Keratinocyte (primary cell): ENCODE measurements around the gene UGT1A8. TPM values are rescaled to one million over a fixed set of nuclear protein-coding genes. Genes with fewer than 3 reads are reported as not detected.
A peak's percentile ranks its signal among the peaks of the same experiment; 100 is the strongest.
"Not testable (repeated sequence)": the region's sequence is repeated elsewhere in the genome, so short reads cannot be mapped to it uniquely, and the experiment has no call there.

Experiments
- DNase-seq: peaks from one replicate; pipeline ENCODE4 v3.0.0-alpha.2; 2011; ENCODE audit warnings: low read depth, missing footprints, low spot score
- FAIRE-seq: peaks from 2 replicates; lab custom pipeline; 2011; peaks lifted over from hg19 to GRCh38; lab: Jason Lieb, UNC
- H2AFZ ChIP-seq: 2 replicates; pipeline ENCODE4 v1.6.0; 2012; ENCODE audit warnings: low read length, control low read depth, inconsistent platforms; ENCODE audit not compliant: control insufficient read depth
- H3K27ac ChIP-seq: 2 replicates; pipeline ENCODE4 v1.5.1; 2011; ENCODE audit warnings: low read length; ENCODE audit not compliant: control insufficient read depth, insufficient read depth
- H3K27me3 ChIP-seq: 3 replicates; pipeline ENCODE4 v1.6.0; 2011; ENCODE audit warnings: low read length; ENCODE audit not compliant: control insufficient read depth, insufficient read depth; ENCODE audit errors: extremely low read depth
- H3K36me3 ChIP-seq, 2 experiments: 2 replicates in 1 of 2; 3 replicates in 1 of 2; pipeline ENCODE4 v1.5.1; 2011; ENCODE audit warnings: low read length in 2 of 2, mild to moderate bottlenecking in 1 of 2; ENCODE audit not compliant: control insufficient read depth in 2 of 2, insufficient read depth in 2 of 2; ENCODE audit errors: extremely low read depth in 1 of 2
- H3K4me1 ChIP-seq: 3 replicates; pipeline ENCODE4 v1.5.1; 2011; ENCODE audit warnings: low read length; ENCODE audit not compliant: control insufficient read depth, insufficient read depth; ENCODE audit errors: extremely low read depth
- H3K4me2 ChIP-seq: 3 replicates; pipeline ENCODE4 v1.6.0; 2011; ENCODE audit warnings: low read depth, low read length; ENCODE audit not compliant: control insufficient read depth, insufficient read depth; ENCODE audit errors: extremely low read depth
- H3K4me3 ChIP-seq, 3 experiments: fragments of 200-600 bp in 1 of 3; sonication (generic) in 1 of 3; 2 replicates in 2 of 3; 3 replicates in 1 of 3; pipeline ENCODE4 v1.5.1; 2011 to 2016; ENCODE audit warnings: low read length in 3 of 3, mild to moderate bottlenecking in 3 of 3, control low read depth in 2 of 3, inconsistent platforms in 1 of 3, low read depth in 1 of 3, mixed read lengths in 1 of 3, mixed run types in 1 of 3, moderate library complexity in 1 of 3; ENCODE audit not compliant: control insufficient read depth in 2 of 3, insufficient read depth in 2 of 3; ENCODE audit errors: extremely low read depth in 1 of 3
- H3K79me2 ChIP-seq: 2 replicates; pipeline ENCODE4 v1.6.0; 2012; ENCODE audit warnings: low read length; ENCODE audit not compliant: control insufficient read depth, insufficient read depth
- H3K9ac ChIP-seq: 3 replicates; pipeline ENCODE4 v1.6.0; 2011; ENCODE audit warnings: low read length; ENCODE audit not compliant: control insufficient read depth, insufficient read depth; ENCODE audit errors: extremely low read depth
- H3K9me1 ChIP-seq: 3 replicates; pipeline ENCODE4 v1.6.0; 2011; ENCODE audit warnings: low read length; ENCODE audit not compliant: control insufficient read depth, insufficient read depth; ENCODE audit errors: extremely low read depth
- H3K9me3 ChIP-seq: 2 replicates; pipeline ENCODE4 v1.5.1; 2012; ENCODE audit warnings: low read depth, low read length; ENCODE audit not compliant: control insufficient read depth
- H4K20me1 ChIP-seq: 3 replicates; pipeline ENCODE4 v1.6.0; 2011; ENCODE audit warnings: low read length; ENCODE audit not compliant: control insufficient read depth, insufficient read depth; ENCODE audit errors: extremely low read depth
- EZH2 ChIP-seq: IDR thresholded peaks from one replicate; pipeline ENCODE4 v1.6.1; 2012; ENCODE audit warnings: inconsistent platforms, mild to moderate bottlenecking, low read length, moderate library complexity
- dilution Hi-C: fragments of 300-500 bp; cut with MboI; formaldehyde crosslinking; loops from one replicate; pipeline ENCODE4 v1.7.0; 2020; ENCODE audit warnings: low sequenced_read_pairs; ENCODE audit not compliant: extremely low pct_ligation_motif_present
- polyA plus RNA-seq, 5 experiments: library from polyadenylated mRNA; depleted of rRNA in 3 of 5; stranded (reverse) in 3 of 5; stranded (forward) in 1 of 5; unstranded in 1 of 5; fragments of >200 nt; gene quantifications; 1 replicate in 1 of 5; 2 replicates in 3 of 5; 3 replicates in 1 of 5; pipeline versions ENCODE4 v1.2.1 to v1.2.3, GENCODE V29; 2011 to 2012; ENCODE audit warnings: missing spikeins in 2 of 5, low read depth in 1 of 5, low replicate concordance in 1 of 5
- TF ChIP-seq, protein P1 (sequence below), 3 experiments: IDR thresholded peaks in 1 of 3; conservative IDR thresholded peaks in 1 of 3; optimal IDR thresholded peaks in 1 of 3; 2 replicates in 2 of 3; 3 replicates in 1 of 3; pipeline versions ENCODE3 to v1.5.1; 2011; ENCODE audit warnings: low read length in 3 of 3, mild to moderate bottlenecking in 3 of 3, moderate library complexity in 2 of 3, control low read depth in 1 of 3, inconsistent platforms in 1 of 3; ENCODE audit not compliant: insufficient read depth in 2 of 3; ENCODE audit errors: extremely low read depth in 1 of 3

UGT1A8 gene
- polyA plus RNA-seq, 1 donor (not counting 4 experiments of a cell fraction or from before 2014, with no cell fraction given): 0.64 TPM

DNA sequence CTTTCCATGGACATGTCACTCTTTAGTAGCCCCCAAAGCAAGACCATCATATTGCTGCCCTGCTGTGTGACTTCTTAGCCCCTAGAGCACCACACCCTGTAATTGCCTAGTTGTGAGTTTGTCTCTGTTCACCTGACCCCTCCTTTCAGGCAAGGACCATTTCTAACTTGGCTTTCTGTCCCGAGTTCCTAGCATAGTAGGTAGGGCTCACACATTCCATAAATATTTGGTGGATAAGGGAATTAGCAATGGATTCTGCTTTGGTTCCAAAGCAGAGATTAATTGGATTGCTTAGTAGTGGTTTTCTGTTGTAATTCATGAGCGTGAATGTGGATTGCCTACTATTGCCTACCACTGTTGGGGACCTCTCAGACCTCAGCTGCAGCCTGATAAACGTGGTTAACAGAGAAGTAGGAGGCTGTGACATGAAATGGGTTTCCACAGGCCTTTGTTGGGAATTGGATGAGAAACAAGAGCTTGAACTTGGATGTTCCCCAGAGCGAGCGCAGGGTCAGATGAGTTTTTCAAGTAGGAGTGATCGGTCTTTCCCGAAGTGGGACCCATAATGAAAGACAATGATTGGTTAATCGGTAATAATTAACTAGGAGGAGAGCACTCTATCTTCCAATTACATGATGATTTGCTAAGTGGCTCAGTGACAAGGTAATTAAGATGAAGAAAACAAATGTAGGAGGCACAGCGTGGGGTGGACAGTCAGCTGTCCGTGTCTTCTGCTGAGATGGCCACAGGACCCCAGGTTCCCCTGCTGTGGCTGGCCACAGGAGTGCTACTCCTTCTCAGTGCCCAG, 129.2 kb downstream of the UGT1A8 start:
- DNase-seq (no peak), FAIRE-seq (peak; percentile 13)
- Histone ChIP-seq H4K20me1 (no peaks in the 10 kb centered on the region), H3K27ac (no peak overlapping the region), H2AFZ (no peak overlapping the region), H3K9me3 (no peaks in the 10 kb centered on the region), H3K4me2 (no peak overlapping the region), H3K9ac (no peak overlapping the region), H3K9me1 (no peaks in the 10 kb centered on the region), H3K27me3 (no peaks in the 10 kb centered on the region), H3K36me3 (peaks cover 1 to 3% of the 10 kb centered on the region in 2 experiments), H3K4me1 (no peaks in the 10 kb centered on the region), H3K4me3 (no peak overlapping the region), H3K79me2 (peaks cover 9% of the 10 kb centered on the region)
- TF ChIP-seq EZH2: no peak
- TF ChIP-seq, protein P1, sequence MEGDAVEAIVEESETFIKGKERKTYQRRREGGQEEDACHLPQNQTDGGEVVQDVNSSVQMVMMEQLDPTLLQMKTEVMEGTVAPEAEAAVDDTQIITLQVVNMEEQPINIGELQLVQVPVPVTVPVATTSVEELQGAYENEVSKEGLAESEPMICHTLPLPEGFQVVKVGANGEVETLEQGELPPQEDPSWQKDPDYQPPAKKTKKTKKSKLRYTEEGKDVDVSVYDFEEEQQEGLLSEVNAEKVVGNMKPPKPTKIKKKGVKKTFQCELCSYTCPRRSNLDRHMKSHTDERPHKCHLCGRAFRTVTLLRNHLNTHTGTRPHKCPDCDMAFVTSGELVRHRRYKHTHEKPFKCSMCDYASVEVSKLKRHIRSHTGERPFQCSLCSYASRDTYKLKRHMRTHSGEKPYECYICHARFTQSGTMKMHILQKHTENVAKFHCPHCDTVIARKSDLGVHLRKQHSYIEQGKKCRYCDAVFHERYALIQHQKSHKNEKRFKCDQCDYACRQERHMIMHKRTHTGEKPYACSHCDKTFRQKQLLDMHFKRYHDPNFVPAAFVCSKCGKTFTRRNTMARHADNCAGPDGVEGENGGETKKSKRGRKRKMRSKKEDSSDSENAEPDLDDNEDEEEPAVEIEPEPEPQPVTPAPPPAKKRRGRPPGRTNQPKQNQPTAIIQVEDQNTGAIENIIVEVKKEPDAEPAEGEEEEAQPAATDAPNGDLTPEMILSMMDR (optimal IDR thresholded peaks at IDR 0.05 in 1 of 3, IDR thresholded peaks at IDR 0.05 in 1 of 3, conservative IDR thresholded peaks at IDR 0.05 in 1 of 3; ENCODE audit: extremely low read depth in 1 of 3, insufficient read depth in 2 of 3, low read length in 3 of 3): no peak
- dilution Hi-C loops: no loop called here

DNA sequence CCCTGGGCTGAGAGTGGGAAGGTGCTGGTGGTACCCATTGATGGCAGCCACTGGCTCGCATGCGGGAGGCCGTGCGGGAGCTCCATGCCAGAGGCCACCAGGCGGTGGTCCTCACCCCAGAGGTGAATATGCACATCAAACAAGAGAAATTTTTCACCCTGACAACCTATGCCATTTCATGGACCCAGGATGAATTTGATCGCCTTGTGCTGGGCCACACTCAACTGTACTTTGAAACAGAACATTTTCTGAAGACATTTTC, 129.8 kb downstream of the UGT1A8 start:
- Histone ChIP-seq H3K9me1 (no peaks in the 10 kb centered on the region), H3K27me3 (no peaks in the 10 kb centered on the region), H3K9me3 (no peaks in the 10 kb centered on the region), H3K9ac (no peak overlapping the region), H3K79me2 (peaks cover 9% of the 10 kb centered on the region), H4K20me1 (no peaks in the 10 kb centered on the region), H3K4me3 (no peak overlapping the region), H3K4me1 (no peaks in the 10 kb centered on the region), H2AFZ (no peak overlapping the region), H3K27ac (no peak overlapping the region), H3K4me2 (no peak overlapping the region), H3K36me3 (peaks cover 1 to 3% of the 10 kb centered on the region in 2 experiments)
- FAIRE-seq: peak; percentile 26
- TF ChIP-seq EZH2: no peak
- TF ChIP-seq, protein P1 (optimal IDR thresholded peaks at IDR 0.05 in 1 of 3, IDR thresholded peaks at IDR 0.05 in 1 of 3, conservative IDR thresholded peaks at IDR 0.05 in 1 of 3; ENCODE audit: extremely low read depth in 1 of 3, insufficient read depth in 2 of 3, low read length in 3 of 3): no peak
- dilution Hi-C loops: no loop called here
- DNase-seq: no peak

DNA sequence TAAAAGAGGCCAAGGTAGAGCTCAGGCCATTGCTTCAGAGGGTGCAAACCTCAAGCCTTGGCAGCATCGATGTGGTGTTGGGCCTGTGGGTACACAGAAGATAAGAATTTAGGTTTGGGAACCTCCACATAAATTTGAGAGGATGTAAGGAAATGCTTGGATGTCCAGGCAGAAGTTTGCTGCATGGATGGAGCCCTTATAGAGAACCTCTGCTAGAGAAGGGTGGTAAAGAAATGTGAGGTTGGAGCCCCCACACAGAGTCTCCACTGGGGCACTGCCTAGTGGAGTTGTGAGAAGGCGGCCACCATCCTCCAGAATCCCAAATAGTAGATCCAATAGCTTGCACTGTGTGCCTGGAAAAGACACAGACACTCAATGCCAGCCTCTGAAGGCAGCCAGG, 133.3 kb downstream of the UGT1A8 start:
- H3K9ac ChIP-seq, H3K9me3 ChIP-seq, dilution Hi-C loops, H3K79me2 ChIP-seq, H3K9me1 ChIP-seq, H3K4me2 ChIP-seq, H3K27ac ChIP-seq, DNase-seq, H3K4me3 ChIP-seq, H3K4me1 ChIP-seq, FAIRE-seq, H2AFZ ChIP-seq, H3K27me3 ChIP-seq, H4K20me1 ChIP-seq: not testable (repeated sequence)
- peaks cover 4 to 11% of the 10 kb centered on the region in 2 experiments for H3K36me3 ChIP-seq
